Activated CD4-positive, alpha-beta T cell treated with anti-CD3 and anti-CD28 coated beads, Interleukin-2, amount 50 U/mL, for 48 hours (primary cell): ENCODE data around the gene GPR146.

Experiments used
- DNase-seq, 2 experiments: peaks; one replicate each; pipeline ENCODE4 v3.0.0-alpha.2; 2020

GPR146 gene

DNA sequence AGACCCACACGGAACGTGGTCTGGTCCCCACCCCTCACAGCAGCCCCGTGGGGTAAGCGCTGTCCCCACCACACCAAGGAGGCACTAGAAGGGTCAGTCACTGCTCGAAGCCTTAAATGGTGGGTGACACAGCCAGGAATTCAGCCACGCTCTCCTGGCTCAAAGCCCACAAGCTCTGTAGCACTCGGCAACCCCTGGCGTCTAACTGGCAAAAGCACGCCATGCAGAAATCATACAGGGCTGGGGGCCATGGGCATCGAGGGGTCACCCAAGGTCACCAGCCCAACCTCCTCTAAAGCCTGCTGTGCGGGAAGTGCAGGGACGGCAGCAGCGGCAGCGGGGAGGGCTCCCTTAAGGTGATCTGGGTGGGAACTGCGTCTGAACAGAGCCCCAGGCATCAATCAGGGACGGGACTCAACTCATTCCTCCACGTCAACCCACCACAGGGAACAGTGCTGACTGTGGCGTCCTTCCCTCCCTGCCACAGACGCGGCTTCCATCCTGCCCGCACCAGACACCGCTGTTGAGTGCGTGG lies 51.3 kb downstream of the GPR146 start:
- no peak for DNase-seq

DNA sequence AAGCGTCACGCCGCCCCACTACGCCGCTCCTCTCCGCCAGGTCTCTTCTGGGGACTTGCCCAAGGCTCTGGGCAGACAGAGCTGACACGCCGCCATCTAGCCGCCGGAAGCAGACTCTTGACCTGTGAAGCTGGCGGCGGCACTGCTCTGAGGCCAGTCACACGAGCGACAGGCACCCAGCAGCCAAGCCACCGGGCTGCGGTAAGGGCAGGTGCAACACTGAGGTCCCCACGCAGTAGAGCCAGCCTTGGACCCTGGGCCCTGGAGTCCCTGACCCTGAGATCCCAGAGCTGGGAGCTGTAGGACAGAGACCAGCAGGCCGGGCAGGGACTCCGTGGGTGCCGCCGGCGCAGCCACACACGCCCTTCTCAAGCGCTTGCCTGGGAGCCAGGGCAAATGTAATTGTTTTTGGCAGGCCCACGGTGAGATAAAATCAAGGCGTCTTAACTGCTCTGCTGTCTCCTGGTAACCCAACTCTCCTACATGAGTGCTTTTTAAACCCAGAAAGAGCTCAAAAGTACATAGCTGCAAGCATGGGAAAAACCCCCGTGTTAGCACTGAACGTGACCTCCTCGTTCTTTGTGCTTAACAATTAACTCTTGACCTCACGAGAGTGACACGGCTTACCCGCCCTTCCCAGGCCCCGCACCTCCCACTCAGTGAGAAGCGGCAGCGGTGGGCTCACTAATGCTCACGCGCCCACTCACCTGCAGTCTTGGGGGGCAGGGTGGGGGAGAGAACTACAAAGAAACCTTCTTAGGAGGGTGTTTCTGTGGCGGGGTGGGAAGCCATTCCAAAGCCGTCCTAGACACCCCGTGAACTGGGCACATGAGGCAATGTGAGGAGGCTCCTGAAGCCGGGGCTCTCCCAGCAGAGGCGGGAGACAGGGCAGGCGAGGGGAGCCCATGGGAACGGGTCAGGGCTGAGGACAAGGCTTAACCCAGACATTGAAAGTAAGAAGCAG lies 52.1 kb downstream of the GPR146 start:
- DNase-seq, result no peak

DNA sequence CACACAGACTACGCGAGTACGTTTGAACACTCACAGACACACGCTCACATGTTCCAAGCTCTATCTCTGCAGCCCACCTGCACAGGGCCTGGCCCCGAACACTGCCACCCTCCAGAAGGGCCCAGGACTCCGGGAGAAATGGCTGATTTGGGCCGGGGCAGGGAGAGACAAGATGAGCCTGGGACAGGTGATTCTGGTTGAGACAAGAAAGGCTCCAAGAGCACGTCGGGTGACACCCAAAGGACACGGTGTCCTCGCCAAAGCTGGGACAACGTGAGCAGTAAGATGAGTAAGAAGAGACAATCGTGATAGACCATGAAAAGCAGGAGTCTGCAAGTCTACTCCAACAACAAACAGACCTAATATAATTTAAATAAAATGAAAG lies 52.8 kb downstream of the GPR146 start:
- no peak for DNase-seq

DNA sequence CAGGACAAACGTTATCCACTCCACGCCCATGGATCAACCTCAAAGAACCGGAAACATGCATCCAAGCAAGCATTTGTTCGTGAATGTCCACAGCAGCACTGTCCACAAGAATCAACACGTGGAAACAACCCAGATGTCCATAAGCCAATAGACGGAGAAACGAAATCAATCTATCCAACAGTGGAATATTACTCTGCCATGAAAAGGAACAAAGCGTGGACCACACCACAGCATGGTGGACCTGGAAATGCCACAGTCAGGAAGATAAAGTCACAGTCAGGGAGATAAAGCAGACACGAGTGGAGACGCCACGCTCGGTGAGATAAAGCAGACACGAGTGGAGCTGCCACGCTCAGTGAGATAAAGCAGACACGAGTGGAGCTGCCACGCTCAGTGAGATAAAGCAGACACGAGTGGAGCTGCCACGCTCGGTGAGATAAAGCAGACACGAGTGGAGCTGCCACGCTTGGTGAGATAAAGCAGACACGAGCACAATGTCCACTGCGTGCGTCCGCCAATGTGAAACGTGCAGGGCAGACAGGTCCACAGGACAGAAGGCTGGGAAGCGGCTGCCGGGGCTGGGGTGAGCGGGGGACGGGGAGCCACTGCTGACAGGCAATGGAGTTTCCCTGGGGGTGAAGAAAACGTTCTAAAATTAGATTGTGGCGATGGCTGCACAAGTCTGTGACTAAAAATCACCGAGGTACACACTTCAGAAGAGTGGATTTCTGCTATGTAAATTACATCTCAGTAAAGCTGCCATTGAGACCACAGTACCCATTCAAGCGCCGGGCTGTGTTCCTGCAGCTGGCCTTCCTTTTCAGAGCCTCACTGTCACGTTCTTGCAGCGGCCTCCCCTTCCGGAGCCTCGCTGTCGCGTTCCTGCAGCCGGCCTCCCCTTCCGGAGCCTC lies 54.2 kb downstream of the GPR146 start:
- no peak for DNase-seq

DNA sequence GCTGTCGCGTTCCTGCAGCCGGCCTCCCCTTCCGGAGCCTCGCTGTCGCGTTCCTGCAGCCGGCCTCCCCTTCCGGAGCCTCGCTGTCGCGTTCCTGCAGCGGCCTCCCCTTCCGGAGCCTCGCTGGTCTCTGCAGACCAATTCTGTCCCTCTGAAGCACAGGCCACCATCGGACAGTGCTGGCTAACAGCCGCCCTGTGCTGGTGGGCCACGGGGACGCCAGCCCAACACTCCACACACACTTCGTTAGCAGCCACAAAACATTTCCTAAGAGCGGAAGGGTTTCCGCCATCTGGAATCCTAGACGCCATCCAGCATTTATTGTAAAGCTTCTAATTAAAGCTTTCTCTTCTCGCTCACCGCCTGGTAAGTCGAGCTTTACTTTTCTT lies 54.8 kb downstream of the GPR146 start:
- no peak for DNase-seq

DNA sequence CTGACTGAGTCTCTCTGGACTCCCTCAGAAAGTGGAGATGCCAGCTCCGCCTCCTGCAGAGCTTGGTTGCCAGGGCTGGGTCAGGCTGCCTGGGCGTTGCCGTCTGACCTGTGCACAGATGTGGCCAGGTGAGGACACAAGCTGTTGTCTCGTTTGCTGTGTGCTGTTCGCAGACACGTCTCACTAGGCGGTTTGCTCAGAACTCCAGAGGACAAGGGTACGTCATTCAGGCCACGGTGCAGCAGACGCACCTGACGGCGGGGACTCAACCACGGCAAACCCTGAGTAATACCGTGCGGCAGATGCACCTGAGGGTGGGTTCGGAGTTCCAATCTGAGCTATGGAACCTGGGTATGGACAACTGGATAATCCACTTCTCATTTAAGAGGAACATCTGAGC lies 55.3 kb downstream of the GPR146 start:
- DNase-seq, result no peak

DNA sequence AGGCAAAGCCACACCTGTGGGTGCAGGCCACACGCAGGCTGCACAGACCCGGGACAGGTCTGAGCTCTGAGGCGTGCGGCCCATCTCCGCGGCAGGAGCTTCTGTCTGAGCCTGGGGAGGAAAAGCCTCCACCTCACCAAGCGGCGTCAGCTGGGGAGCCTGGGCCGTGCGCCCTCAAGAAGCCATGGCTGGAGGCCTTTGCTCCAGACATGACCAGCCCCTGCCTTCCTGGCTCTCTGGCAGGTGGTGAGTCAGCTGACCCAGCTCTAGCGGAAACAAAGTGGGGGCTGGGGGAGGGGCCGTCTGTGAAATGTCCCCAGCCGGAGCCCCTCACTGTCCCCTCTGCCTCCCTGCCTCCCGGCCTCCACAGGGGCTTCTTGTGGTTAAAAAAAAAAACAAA lies 56.0 kb downstream of the GPR146 start:
- DNase-seq, result no peak

DNA sequence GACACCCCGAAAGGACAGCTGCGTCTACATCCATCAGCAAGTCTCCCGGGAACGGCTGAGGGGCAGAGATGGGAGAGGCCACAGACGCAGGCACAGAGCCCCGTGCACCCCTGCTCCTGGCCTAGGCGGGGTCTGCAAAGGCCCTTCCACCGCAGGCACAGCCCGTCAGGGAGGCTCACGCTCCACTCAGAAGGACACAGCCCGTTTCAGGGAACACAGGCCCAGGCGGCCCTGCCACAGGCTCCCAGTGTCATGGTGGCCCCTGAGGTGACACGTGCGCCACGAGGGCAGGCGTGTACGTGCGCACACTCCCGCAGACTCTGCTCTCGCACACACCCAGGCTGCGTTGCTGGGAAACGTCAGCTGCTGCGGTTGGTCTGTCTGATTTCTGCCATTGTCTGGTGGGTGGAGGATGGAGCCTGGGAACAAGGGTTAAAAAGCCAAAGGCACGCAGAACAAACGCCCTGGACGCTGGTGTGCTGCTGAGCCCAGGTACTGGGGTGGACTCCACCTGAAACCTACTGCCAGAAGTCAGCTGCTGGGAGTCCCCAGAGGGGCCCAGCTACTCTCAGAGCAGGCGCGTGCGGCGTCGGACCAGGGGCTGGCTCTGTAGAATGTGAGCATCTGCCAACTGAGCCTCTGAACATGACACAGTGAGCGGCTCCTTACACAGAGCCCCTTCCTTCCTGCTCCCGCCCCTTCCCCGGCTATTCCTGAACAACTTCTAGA lies 56.7 kb downstream of the GPR146 start:
- no peak for DNase-seq

DNA sequence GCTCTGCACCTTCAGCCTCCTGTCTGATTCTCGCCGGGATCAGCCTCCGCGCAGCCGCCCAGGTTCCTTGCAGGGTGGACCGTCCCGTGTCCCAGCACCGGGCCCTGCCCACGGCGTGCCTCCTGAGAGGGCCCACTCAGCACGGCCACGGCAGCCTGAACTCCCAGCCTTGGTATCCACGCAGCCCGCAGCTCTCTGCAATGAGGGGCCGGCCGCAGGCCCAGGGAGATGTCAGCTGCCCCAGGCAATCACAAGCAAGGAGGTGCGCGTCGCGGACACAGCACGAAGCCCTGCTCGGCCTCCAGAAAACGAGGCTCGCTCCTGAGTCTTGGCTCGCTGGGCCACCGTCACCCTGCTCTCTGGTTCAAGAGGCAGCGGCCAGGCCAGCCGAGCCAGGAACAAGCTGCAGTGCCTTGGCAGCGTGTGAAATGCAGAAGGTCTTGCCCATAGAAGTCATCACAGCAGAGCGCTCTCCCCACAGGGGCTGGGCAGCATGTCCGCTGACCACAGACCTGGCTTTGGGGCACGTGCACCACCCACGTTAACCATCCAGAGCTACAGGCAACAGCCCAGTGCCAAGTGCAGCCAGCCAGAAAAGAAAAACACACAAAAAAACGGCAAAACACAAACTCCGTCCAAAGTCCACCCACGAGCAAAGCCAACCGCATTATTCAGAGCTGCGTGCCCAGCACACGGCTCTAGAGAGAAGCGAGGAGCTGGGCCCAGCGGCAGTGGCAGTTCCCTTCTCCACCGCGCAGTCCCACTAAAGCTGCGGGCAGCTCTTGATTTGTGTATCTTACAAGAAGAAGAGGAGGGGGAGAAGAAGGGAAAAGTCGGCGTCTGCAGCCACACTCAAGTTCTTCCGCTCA lies 57.5 kb downstream of the GPR146 start:
- no peak for DNase-seq

DNA sequence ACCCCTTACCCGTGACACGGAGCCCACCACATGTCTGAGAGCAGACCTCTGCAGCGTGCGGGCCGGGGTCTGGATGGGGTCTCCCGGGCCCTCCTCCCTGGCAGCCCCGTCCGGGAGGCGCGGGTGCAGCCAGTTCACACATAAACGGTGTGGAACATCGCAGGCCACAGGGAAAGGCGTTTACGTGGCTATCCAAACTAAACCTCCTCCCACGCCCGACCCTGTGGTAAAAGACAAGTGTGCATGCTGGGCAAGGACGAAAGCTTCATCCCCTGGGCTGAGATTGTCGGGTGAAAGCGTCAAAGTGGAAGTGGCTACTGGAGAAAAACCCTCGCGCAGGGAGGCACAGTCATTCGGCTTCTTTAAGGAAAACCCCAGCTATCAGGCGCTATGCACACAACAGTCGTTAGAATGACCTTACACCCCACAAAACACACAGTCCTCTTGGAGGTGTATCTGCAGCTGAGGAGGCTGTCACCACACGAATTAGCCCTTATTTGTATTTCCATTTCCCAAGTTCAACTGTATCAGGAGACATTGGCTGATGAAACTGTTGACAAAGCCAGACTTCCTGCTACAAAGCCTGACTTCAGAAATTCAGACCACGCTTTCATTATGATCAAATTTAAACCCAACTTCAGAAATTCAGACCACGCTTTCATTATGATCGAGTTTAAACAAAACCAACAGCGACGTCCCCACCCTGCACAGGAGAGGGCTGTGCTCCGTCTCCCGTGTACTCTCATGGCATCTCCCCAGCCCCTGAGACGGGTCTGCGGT lies 58.9 kb downstream of the GPR146 start:
- peak; percentile 52 to 70 for DNase-seq

DNA sequence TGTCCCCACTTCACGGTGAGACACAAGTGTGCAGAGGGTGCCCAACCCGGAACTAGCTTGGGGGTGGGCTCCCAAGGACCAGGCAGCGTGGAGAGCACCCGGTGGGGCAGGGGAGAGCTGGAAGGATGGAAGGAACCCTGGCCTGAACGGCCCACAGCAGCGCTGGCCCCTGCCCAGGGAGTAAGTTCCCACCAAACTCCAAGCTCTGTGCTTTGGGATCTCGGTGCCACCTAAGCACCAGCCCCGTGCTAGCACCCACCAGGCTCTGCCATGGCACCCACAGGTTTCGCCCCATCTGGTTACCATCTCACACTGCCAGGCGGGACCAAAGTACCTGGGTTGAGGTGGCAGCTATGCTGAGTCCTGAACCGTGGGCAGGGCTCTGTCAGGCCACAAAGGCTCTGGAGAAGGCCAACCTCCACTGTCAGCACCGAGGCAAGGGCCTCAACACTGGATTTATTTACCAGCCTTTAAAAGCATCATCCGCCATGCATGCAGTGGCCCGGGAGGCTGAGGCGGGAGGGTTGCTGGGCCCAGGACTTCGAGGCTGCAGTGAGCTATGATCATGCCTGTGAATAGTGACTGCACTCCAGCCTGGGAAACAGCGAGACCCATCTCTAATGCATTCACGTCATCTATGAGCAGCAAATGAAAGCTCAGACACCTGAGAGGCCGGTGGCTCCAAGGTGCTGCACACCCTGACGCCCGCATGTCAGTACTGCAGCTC lies 59.6 kb downstream of the GPR146 start:
- no peak for DNase-seq

DNA sequence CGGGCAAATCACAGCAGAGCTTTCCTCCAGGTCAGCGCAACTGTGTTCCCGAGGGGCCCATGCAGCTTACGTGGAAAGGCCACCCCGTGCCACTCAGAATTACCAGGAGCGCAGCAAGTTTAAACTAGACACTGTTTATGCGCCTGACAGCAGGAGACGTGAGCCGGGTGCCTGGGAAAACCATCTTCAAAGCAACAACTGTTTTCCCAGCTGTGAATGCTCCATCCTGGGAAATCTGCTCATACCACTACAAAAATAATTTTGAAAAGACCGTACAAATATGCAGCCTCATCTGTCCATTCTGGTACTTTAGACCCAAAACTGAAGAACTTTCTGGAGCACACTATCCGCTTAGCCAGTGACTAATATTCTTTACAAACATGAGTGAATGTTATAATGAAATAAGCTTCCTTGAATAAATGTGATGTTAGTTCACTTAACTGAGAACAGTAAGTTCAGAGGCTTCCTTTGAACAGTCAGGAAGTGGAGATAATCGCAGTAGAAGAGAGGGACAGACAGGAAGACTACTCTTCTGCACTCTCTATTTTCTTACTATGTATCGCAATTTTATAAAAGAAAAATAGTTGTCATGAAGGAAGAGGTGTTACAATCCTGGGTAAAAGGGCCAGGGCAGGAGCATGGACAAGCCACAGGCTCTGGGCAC lies 60.3 kb downstream of the GPR146 start:
- no peak for DNase-seq

DNA sequence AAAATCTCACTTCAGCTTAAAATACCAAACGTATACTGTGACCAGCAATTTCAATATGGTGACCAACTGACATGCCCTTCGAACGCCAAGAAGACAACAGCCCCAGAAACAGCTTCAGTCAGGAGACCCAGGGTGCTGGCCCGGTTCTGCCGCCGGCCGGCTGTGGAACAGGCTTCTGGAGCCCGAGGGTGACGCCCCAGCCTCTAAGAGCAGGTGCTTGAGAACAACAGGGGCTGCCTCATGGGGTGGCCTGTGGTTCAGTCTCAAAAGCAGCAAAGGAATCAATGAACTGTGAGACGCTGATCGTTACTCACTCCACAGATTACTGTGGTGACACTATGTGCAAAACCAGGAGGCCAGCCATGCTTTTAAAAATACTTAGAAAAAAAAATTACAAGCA lies 60.8 kb downstream of the GPR146 start:
- no peak for DNase-seq

DNA sequence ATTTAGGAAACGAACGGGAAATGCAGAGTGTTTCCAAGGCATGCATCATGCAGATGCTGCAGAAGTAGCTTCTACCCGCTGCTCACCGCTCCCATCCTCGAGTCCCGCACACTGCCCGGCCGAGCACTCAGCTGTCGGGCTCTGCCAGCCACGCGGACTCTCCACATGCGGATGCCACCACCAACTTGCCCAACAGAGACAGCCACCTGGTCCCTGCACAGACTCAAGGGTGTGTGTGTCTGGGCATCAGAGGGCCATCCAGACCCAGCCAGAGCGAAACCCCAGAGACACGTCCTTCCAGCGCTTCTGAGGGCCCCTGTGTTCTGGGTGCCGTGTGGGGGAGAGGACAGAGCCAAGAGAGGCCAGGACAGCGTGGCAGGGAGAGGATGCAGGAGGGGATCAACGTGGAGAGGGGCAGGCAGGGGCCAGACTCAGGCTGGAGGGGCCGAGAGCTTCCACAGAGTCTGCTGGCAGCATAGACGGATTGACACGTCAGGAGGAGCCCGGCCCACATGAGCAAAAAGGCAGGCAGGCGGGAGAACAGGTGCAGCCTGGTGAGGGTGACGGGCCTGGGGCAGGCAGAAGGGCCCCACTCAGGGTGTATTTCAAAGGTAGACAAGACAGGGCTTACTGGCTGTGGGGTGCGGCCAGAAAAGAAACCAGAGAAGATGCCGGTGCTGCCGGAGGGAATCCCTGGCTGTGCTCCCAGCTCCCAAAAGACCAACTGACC lies 61.9 kb downstream of the GPR146 start:
- no peak for DNase-seq

DNA sequence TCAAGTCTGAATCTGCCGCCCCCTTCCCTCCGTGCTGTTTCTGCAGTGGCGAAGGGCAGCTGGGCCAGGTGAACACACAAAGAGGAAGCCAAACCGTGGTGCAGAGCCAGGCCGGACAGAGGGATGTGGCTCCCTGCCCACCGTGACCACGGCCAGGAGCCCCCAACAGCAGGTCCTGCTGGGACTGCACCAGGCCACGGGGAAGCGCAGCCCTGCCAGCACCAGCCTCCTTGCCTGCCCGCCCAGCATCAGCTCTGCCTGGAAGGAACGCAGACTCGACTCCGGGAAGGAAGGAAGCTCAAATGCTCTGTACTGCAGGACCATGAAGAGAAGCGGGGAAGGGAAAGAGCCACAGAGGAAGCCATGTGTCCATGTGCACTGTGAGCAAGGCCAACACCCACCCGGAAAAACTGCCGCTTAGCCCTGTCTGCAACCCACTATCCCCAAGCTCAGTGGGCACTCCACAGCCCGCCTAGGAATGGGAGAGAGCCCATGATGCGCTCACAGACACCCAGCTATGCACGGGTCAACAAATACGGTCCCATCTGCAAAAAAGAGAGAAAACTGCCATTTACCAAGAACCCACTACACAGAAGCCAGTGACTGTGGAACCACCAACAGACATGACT lies 62.6 kb downstream of the GPR146 start:
- DNase-seq, result no peak

DNA sequence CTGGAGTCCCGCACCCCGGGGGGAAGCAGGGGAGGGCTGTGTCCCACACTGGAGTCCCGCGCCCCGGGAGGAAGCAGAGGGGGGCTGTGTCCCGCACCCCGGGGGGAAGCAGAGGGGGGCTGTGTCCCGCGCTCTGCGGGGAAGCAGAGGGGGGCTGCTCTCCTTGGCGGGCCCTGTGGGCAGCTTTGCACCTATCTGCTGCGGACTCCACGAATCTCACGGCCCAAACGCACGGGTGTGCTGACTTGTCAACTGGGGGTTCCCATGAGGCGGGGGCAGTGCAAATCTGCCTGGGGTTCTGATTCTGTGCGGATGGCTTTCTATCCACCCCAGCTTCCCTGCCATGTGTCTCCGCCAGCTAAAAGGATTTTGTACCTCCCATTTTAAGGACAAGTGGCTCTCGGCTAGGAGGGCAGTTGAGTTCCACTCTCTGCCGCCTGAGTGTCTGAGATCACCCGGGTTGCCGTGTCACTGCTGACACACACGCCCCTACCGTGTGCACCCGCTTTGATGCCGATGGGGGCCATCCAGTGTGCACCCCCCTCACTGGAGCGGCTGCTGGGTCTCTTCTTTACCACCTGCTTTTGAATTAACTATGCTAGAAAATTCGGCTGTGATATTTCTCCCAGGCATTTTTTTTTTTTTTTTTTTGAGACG lies 64.0 kb downstream of the GPR146 start:
- no peak for DNase-seq
